Raji (cell line): ENCODE results near the gene PACRG.

Source experiments
- POLR2A ChIP-seq: IDR thresholded peaks from 2 replicates; pipeline ENCODE4 v1.6.1; 2011; ENCODE audit warnings: low read depth, low read length, control low read depth; ENCODE audit not compliant: insufficient read depth

PACRG gene

DNA sequence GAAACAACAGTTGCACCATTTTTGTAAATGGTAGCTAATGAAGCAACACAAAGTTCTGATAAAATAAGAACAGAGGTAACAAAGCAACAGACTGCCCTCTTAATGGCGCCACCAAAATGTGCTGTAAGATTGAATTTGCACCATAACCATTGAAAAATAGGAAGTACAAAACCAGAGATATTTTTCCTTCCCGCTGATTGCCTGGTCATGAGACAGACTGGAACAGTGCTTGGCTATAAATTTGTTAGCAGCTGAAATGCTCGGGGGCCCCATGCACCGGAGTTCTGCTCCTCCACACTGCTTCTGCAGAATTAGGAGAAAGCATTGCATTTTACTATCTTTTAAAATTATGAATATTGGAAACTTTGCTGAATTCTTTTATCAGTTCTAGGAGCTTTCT, 522.3 kb downstream of the PACRG start:
- TF ChIP-seq POLR2A = no peak

DNA sequence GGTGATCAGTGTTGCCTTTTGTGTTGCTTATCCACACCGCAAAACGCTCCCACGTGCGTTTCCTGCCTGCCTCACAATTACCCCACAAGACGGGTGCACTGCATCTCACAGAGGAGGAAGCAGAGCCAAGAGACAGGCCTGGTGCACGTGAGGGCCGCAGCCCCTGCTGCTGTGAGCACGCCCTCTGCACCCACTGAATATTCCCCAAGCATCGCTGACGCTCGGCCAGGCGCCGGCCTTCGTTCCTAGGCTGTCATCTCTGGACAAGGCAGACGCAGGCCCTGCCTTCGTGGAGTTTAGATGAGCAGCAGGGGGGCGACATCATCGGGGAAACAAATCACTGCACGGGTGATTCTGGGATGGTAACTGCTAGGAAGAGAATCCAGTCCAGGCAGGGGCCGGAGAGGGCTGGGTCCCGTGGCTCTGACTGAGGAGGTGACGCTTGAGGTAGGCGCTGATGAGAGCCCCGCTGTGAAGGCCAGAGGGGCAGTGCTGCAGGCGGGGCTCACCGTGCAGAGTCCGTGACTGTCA, 524.4 kb downstream of the PACRG start:
- TF ChIP-seq POLR2A = no peak

DNA sequence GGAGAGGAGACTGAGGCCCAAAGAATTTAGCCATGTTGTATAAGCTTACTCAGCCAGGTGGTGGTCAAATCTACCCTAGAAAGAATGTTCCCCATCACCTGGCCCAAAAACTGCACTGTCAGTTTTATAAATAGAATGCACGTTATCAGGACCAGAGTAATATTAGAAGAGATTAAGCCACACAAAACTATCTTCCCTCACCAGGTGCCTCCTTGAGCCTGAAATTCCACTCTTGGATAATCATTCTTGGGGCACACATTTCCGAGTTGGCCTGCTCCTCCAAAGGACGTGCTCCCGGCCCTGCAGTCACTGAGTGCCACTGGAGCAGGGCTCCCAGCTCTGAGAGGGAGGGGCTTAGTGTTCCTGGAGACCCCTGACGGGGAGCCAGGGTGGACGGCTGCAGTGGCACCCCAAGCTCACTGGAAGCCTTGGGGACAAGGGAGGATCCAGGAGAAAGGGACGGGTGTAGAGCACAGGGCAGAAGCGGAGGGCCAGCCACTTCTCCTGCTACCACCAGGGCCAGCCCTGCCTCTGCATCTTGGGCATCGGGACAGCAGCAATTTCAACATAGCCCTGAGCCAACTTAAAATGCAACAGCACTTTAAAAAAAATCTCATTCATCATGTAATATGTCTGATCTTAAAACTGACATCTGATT, 525.9 kb downstream of the PACRG start:
- no peak for TF ChIP-seq POLR2A

GRCh38 chr6:163254341-163254835, 526.6 kb downstream of the PACRG start:
- TF ChIP-seq POLR2A = no peak

- no peak for TF ChIP-seq POLR2A
Observed at GRCh38 chr6:163255265-163255664, 527.5 kb downstream of the PACRG start.

DNA sequence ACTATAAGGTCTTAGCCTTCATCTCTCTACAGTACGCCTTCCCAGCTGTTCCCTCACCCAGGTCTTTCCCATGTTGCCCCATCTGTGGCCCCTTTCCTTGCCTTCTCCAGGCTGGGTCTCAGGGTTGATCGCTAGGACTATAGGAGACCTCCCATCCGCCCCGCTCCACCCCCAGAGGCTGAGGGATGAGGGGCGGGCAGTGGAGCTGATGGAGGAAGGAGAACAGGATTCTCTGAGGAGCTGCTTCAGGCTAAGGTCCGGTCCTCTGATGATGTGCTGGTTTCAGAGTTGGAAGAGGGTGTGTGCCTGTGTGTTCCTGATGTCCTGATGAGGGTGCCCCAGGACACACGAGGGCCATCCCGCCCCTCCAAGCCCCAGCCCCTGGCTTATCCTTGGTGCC, 531.9 kb downstream of the PACRG start:
- TF ChIP-seq POLR2A = no peak

DNA sequence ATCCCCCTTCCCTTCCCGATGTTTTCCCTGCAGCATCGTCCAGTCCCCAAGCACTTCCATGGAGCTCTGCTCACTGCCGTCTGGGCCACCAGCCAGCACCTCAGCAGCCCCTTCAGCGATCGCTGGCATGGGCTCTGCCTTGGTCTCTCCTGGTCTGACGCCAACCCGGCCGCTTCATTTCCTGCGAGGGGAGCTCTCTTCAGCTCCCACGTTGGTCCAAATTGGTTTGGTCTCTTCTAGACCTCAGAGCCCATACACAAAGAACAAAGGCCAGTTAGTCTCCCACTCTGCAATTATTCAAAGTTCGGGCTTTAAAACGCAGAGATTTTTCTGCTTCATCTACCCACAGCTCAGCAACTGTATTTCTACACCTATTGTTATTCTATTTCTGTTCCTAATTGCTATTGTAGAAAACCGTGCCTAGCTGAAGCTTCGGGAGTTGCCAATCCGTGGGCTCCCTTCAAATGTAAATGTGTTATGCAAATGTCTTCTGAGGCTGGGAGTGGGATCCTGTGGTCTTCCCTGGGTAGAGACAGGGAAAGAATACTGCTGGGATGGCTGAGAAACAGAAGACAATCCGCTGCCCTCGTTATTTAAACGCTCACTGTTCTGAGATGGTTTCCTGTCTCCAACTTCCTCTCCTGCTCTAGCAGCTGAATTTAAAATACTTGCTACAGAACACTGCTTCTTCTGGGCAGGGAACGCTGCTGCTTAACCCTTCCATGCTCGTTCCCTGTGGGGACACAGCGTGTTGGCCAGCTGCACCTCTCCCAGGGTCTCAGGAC, 532.5 kb downstream of the PACRG start:
- no peak for TF ChIP-seq POLR2A

- TF ChIP-seq POLR2A = no peak
Observed at GRCh38 chr6:163260911-163261310, 533.1 kb downstream of the PACRG start.

- TF ChIP-seq POLR2A = no peak
Observed at GRCh38 chr6:163261361-163261760, 533.6 kb downstream of the PACRG start.

DNA sequence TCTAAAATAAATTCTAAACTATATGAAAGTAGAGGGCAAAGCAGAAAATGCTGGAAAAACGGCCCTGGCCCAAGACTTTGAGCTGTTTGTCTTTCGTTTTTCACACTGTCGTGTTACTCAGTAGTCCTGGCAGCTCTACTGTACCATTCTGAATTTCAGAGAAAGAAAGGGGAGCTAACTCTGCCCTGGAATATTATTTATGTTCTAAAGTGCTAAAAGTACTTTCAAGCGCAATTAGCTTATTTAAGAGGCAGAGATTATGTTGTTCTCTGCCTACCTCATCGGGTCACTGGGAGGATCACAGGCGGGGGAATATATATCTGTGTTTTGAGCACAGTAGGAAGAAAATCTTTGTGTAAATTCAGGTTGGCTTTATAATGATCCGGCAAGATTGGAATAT, 534.3 kb downstream of the PACRG start:
- TF ChIP-seq POLR2A = no peak

DNA sequence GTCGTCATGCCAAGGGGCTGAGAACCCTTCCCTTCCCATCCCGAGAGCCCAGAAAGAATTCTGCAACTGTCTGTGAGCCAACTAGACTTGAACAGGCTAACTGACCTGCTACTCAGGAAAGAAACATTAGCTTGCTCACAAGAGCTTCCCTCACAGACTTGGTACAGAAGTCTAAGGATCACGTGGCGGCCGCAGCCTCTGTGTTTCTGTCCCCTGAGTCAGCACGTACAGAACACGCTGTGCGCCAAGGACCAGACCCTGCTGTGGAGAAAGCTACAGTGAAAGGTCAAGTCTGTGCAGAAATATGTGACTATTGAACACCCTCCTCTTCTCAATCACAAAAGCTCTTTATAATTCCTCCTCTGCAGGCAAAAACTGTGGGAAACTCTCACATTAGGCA, 535.4 kb downstream of the PACRG start:
- no peak for TF ChIP-seq POLR2A

GRCh38 chr6:163263998-163264661, 536.4 kb downstream of the PACRG start:
- TF ChIP-seq POLR2A = no peak

GRCh38 chr6:163264662-163265035, 536.9 kb downstream of the PACRG start:
- TF ChIP-seq POLR2A = no peak

GRCh38 chr6:163281634-163282033, 553.9 kb downstream of the PACRG start:
- no peak for TF ChIP-seq POLR2A

DNA sequence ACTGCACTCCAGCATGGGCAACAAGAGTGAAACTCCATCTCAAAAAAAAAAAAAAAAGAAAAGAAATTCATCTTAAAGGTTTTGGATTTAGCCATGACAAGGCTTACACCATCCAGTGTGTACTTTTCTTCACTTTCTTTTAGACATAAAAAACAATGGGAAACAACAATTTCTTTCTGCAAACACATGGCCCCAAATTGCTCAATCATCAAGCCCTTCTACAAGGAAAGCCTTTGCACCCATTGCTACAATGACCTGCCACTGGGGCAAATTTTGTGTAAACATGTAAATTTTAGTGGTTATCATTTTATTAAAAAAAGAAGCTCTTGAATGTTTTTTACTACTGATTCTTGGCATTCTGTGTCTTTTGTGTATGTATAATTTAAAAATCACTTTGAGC, 554.9 kb downstream of the PACRG start:
- TF ChIP-seq POLR2A = no peak

- no peak for TF ChIP-seq POLR2A
Observed at GRCh38 chr6:163284151-163284550, 556.4 kb downstream of the PACRG start.
